PFSK-1 (cell line): ENCODE data around the gene EGFL6.

Experiments
- FOXP2 ChIP-seq: optimal IDR thresholded peaks from 2 replicates; pipeline ENCODE3; 2011; ENCODE audit warnings: borderline replicate concordance, control low read depth, inconsistent platforms; ENCODE audit not compliant: insufficient read depth; ENCODE audit errors: extremely low read length, extremely low read depth
- POLR2AphosphoS5 ChIP-seq: IDR thresholded peaks from 2 replicates; pipeline ENCODE4 v1.6.1; 2012; ENCODE audit warnings: low read depth, mild to moderate bottlenecking, control low read depth, low read length, moderate library complexity
- SIN3A ChIP-seq: IDR thresholded peaks from 2 replicates; pipeline ENCODE4 v1.6.1; 2012; ENCODE audit warnings: mild to moderate bottlenecking, low read length, moderate library complexity, borderline replicate concordance; ENCODE audit not compliant: insufficient read depth
- TAF1 ChIP-seq: IDR thresholded peaks from 2 replicates; pipeline ENCODE4 v1.6.1; 2012; ENCODE audit warnings: low read length, control low read depth, borderline replicate concordance; ENCODE audit not compliant: insufficient read depth
- TF ChIP-seq, protein P1 (sequence below), 2 experiments: IDR thresholded peaks; 2 replicates each; pipeline versions ENCODE4 v1.6.1 to v1.8.0; 2011 to 2012; ENCODE audit warnings: low read depth in 2 of 2, low read length in 2 of 2, control low read depth in 1 of 2, inconsistent platforms in 1 of 2, mild to moderate bottlenecking in 1 of 2, moderate library complexity in 1 of 2; ENCODE audit not compliant: insufficient read depth in 1 of 2

DNA sequence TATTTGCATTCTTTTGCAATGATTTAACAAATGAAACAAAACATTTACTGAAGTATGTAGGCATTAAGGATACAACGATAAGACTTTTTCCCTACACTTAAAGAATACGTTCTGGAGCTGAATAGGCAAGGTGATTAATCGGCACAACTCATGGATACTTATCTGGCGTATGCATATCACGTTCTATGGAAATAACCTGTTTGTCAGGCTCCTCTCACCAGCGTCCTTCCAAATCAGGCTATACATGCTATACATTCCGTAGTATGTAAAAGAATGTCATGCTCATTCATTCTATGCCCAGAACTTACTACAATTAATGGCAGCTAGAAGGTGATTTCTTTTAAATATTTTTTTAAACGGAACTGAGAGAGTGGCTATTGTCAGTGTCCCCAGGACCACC, 57.9 kb downstream of the EGFL6 start:
- TF ChIP-seq TAF1 (no peak), SIN3A (no peak), POLR2AphosphoS5 (no peak), FOXP2 (no peak)
- TF ChIP-seq, protein P1, sequence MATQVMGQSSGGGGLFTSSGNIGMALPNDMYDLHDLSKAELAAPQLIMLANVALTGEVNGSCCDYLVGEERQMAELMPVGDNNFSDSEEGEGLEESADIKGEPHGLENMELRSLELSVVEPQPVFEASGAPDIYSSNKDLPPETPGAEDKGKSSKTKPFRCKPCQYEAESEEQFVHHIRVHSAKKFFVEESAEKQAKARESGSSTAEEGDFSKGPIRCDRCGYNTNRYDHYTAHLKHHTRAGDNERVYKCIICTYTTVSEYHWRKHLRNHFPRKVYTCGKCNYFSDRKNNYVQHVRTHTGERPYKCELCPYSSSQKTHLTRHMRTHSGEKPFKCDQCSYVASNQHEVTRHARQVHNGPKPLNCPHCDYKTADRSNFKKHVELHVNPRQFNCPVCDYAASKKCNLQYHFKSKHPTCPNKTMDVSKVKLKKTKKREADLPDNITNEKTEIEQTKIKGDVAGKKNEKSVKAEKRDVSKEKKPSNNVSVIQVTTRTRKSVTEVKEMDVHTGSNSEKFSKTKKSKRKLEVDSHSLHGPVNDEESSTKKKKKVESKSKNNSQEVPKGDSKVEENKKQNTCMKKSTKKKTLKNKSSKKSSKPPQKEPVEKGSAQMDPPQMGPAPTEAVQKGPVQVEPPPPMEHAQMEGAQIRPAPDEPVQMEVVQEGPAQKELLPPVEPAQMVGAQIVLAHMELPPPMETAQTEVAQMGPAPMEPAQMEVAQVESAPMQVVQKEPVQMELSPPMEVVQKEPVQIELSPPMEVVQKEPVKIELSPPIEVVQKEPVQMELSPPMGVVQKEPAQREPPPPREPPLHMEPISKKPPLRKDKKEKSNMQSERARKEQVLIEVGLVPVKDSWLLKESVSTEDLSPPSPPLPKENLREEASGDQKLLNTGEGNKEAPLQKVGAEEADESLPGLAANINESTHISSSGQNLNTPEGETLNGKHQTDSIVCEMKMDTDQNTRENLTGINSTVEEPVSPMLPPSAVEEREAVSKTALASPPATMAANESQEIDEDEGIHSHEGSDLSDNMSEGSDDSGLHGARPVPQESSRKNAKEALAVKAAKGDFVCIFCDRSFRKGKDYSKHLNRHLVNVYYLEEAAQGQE (IDR thresholded peaks at IDR 0.05; ENCODE audit: insufficient read depth in 1 of 2, low read depth in 2 of 2, low read length in 2 of 2) = no peak
